A549 (cell line): ENCODE measurements around the gene SNRNP70. TPM values are rescaled to one million over a fixed set of nuclear protein-coding genes. Genes with fewer than 3 reads are reported as not detected.

Experiments used
- ATAC-seq, 2 experiments: fragments of 200-7000 bp in 1 of 2; fragments of >200 bp in 1 of 2; cut with Nextera tagmentation in 1 of 2; cut with Tn5 transposase in 1 of 2; 3 replicates each; pipeline versions ENCODE4 v1.8.0 to v1.9.1; 2018 to 2020; ENCODE audit warnings: mild to moderate bottlenecking in 1 of 2, moderate library complexity in 1 of 2
- CTCF ChIA-PET: fragments of 300-600 bp; sonication (Branson Sonifier 250); formaldehyde crosslinking; extraction: SDS; loops from one replicate; lab custom pipeline; 2021; ENCODE audit warnings: antibody characterized with exemption, inconsistent platforms; lab: Yijun Ruan, JAX
- POLR2A ChIA-PET: fragments of 350-600 bp; formaldehyde crosslinking; extraction: SDS; loops from one replicate; lab custom pipeline; 2021; ENCODE audit warnings: antibody characterized with exemption, inconsistent platforms; lab: Yijun Ruan, JAX
- DNase-seq, 2 experiments: peaks; one replicate each; pipeline versions ENCODE4 v3.0.0 to v3.0.0-alpha.2; 2011 to 2016; ENCODE audit warnings: low read depth in 1 of 2, low spot score in 1 of 2
- FAIRE-seq: peaks from 2 replicates; lab custom pipeline; 2011; peaks lifted over from hg19 to GRCh38; lab: Jason Lieb, UNC
- H3K27ac ChIP-seq, 2 experiments: fragments of >200 bp; sonication (Bioruptor Twin); formaldehyde crosslinking; 3 replicates each; pipeline ENCODE4 v1.5.1; 2016 to 2017
- H3K4me1 ChIP-seq: fragments of >200 bp; sonication (Bioruptor Twin); formaldehyde crosslinking; 3 replicates; pipeline ENCODE4 v1.6.1; 2016
- H3K4me2 ChIP-seq: fragments of >200 bp; sonication (Bioruptor Twin); formaldehyde crosslinking; 3 replicates; pipeline ENCODE4 v1.6.1; 2016
- H3K4me3 ChIP-seq: fragments of >200 bp; sonication (Bioruptor Twin); formaldehyde crosslinking; 3 replicates; pipeline ENCODE4 v1.5.1; 2016
- H3K9me3 ChIP-seq: fragments of >200 bp; sonication (Bioruptor Twin); formaldehyde crosslinking; 3 replicates; pipeline ENCODE4 v1.6.1; 2016
- BCL3 ChIP-seq: fragments of >200 bp; sonication (Bioruptor Twin); formaldehyde crosslinking; IDR thresholded peaks from 3 replicates; pipeline ENCODE4 v1.6.1; 2016
- BHLHE40 ChIP-seq: IDR thresholded peaks from 2 replicates; pipeline ENCODE4 v1.6.1; 2012; ENCODE audit warnings: low read depth, low read length, inconsistent platforms
- CBX8 ChIP-seq: fragments of 200-600 bp; sonication (generic); IDR thresholded peaks from 2 replicates; pipeline ENCODE4 v1.6.1; 2016
- CHD4 ChIP-seq: fragments of 200-600 bp; sonication (generic); IDR thresholded peaks from 2 replicates; pipeline ENCODE4 v1.6.1; 2016; ENCODE audit warnings: antibody characterized with exemption, mild to moderate bottlenecking, borderline replicate concordance
- CTCF ChIP-seq: fragments of >200 bp; sonication (Bioruptor Twin); formaldehyde crosslinking; IDR thresholded peaks from 3 replicates; pipeline ENCODE4 v1.5.1; 2016
- EHMT2 ChIP-seq: fragments of 200-600 bp; sonication (generic); IDR thresholded peaks from 2 replicates; pipeline ENCODE4 v1.6.1; 2016; ENCODE audit warnings: antibody characterized with exemption, low read depth, mild to moderate bottlenecking, moderate library complexity
- ELK1 ChIP-seq: fragments of 150-350 bp; IDR thresholded peaks from 2 replicates; pipeline ENCODE4 v1.6.1; 2014; ENCODE audit warnings: low read depth, mild to moderate bottlenecking, low read length
- FOSB ChIP-seq: fragments of 250-450 bp; sonication (Bioruptor Pico); IDR thresholded peaks from 2 replicates; pipeline ENCODE4 v1.5.0; 2020; ENCODE audit warnings: mild to moderate bottlenecking, moderate library complexity
- FOSL2 ChIP-seq, 2 experiments: fragments of 450-650 bp in 1 of 2; fragments of >200 bp in 1 of 2; sonication (Bioruptor Twin) in 1 of 2; formaldehyde crosslinking; IDR thresholded peaks; 2 replicates each; pipeline versions ENCODE4 v1.5.0 to v1.6.1; 2016 to 2020; ENCODE audit warnings: mild to moderate bottlenecking in 1 of 2, moderate library complexity in 1 of 2
- HMGXB4 ChIP-seq: fragments of 250-450 bp; sonication (Bioruptor Pico); IDR thresholded peaks from 2 replicates; pipeline ENCODE4 v1.5.0; 2021; ENCODE audit warnings: mild to moderate bottlenecking, moderate library complexity, borderline replicate concordance
- HOXA7 ChIP-seq: fragments of 250-450 bp; sonication (Bioruptor Pico); IDR thresholded peaks from 2 replicates; pipeline ENCODE4 v1.5.0; 2020; ENCODE audit warnings: mild to moderate bottlenecking, moderate library complexity
- HOXB5 ChIP-seq: fragments of 250-450 bp; sonication (Bioruptor Pico); IDR thresholded peaks from 2 replicates; pipeline ENCODE4 v1.5.0; 2020; ENCODE audit warnings: mild to moderate bottlenecking, moderate library complexity
- JUNB ChIP-seq: fragments of >200 bp; sonication (Bioruptor Twin); formaldehyde crosslinking; IDR thresholded peaks from 2 replicates; pipeline ENCODE4 v1.6.1; 2016
- KDM1A ChIP-seq: fragments of 200-600 bp; sonication (generic); IDR thresholded peaks from 2 replicates; pipeline ENCODE4 v1.6.1; 2016; ENCODE audit warnings: low read depth, mild to moderate bottlenecking
- MAFK ChIP-seq: fragments of 450-650 bp; IDR thresholded peaks from 2 replicates; pipeline ENCODE4 v1.6.1; 2014; ENCODE audit not compliant: partially characterized antibody
- MAZ ChIP-seq: fragments of 150-350 bp; IDR thresholded peaks from 2 replicates; pipeline ENCODE4 v1.6.1; 2014; ENCODE audit warnings: antibody characterized with exemption, low read depth, low read length, borderline replicate concordance
- MYC ChIP-seq: IDR thresholded peaks from 2 replicates; pipeline ENCODE4 v1.6.1; 2012; ENCODE audit warnings: mild to moderate bottlenecking, inconsistent platforms, low read length, improper control_type of control experiment, borderline replicate concordance
- NFE2L2 ChIP-seq: fragments of 150-350 bp; conservative IDR thresholded peaks from 2 replicates; pipeline ENCODE4 v1.6.1; 2014; ENCODE audit warnings: low read length
- NR3C1 ChIP-seq: fragments of >200 bp; sonication (Bioruptor Twin); formaldehyde crosslinking; IDR thresholded peaks from 3 replicates; pipeline ENCODE4 v1.6.1; 2017
- POLR2A ChIP-seq: IDR thresholded peaks from 2 replicates; pipeline ENCODE4 v1.6.1; 2012; ENCODE audit warnings: mild to moderate bottlenecking, low read length
- POLR2AphosphoS2 ChIP-seq: conservative IDR thresholded peaks from 2 replicates; pipeline ENCODE4 v1.6.1; 2012; ENCODE audit warnings: low read length, improper control_type of control experiment, inconsistent platforms
- RAD21 ChIP-seq, 2 experiments: fragments of >200 bp in 1 of 2; sonication (Bioruptor Twin) in 1 of 2; formaldehyde crosslinking in 1 of 2; IDR thresholded peaks in 1 of 2; conservative IDR thresholded peaks in 1 of 2; 2 replicates in 1 of 2; 3 replicates in 1 of 2; pipeline ENCODE4 v1.6.1; 2012 to 2018; ENCODE audit warnings: inconsistent platforms in 1 of 2
- RCOR1 ChIP-seq: fragments of 150-350 bp; IDR thresholded peaks from 2 replicates; pipeline ENCODE4 v1.6.1; 2014; ENCODE audit warnings: antibody characterized with exemption, low read length, low read depth
- RFX5 ChIP-seq: fragments of 450-650 bp; IDR thresholded peaks from 2 replicates; pipeline ENCODE4 v1.7.1; 2014; ENCODE audit warnings: antibody characterized with exemption, mild to moderate bottlenecking, moderate library complexity
- SMC3 ChIP-seq: fragments of >200 bp; sonication (Bioruptor Twin); formaldehyde crosslinking; IDR thresholded peaks from 3 replicates; pipeline ENCODE4 v1.6.1; 2018; ENCODE audit warnings: inconsistent platforms
- USF2 ChIP-seq: fragments of 450-650 bp; IDR thresholded peaks from 2 replicates; pipeline ENCODE4 v1.6.1; 2014; ENCODE audit warnings: antibody characterized with exemption
- ZNF302 ChIP-seq: fragments of 250-450 bp; sonication (Bioruptor Pico); IDR thresholded peaks from 2 replicates; pipeline ENCODE4 v1.9.0; 2021; ENCODE audit warnings: inconsistent platforms, mild to moderate bottlenecking, moderate library complexity
- WGBS: methylation state at CpG from one replicate; pipeline ENCODE4 v1.1.6; 2017; ENCODE audit errors: missing lambda C conversion rate; 5-methylcytosine and 5-hydroxymethylcytosine counted together
- polyA plus RNA-seq, 4 experiments: library from polyadenylated mRNA; depleted of rRNA in 3 of 4; stranded (reverse); fragments of >200 nt; fragmentation: RNase III in 1 of 4; extraction: RNeasy Plus Mini Kit Qiagen cat#74134 plus additional on column Dnase treatment in 1 of 4; gene quantifications; 2 replicates in 3 of 4; 3 replicates in 1 of 4; pipeline ENCODE4 v1.2.3, GENCODE V29; 2011 to 2017

Gene SNRNP70
- polyA plus RNA-seq, 2 of the 4 experiments (the other 2 are of a cell fraction) = 214 to 350 TPM

DNA sequence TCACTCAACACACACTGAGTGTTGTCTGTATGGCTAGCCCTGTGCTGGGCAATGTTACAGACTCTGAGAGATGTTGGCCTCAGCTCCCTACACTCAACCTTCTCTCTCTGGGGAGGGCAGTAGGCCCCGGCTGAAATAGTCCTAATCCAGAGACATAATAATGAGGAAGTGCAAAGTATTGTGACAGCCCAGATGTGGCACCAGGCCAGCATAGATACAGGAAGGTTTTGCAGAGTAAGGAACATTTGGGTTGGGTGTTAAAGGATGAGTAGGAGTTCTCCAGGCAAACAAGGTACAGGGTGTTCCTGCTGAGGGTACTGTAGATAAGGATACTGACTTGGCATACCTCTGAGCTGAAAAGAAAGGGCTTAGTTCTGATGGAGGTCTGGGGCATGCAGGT lies 31.3 kb downstream of the SNRNP70 start:
- peaks cover 28% of the 10 kb centered on the region for H3K4me1 ChIP-seq
- H3K9me3 ChIP-seq = no peaks in the 10 kb centered on the region
- TF ChIP-seq RAD21 (conservative IDR thresholded peaks at IDR 0.05 in 1 of 2, IDR thresholded peaks at IDR 0.05 in 1 of 2) = no peak
- TF ChIP-seq MAFK = no peak
- TF ChIP-seq ZNF302 (CRISPR knock-in tag) = no peak
- no peak for TF ChIP-seq BCL3
- no peak for TF ChIP-seq RCOR1
- TF ChIP-seq RFX5 = no peak
- TF ChIP-seq CHD4 = no peak
- TF ChIP-seq NFE2L2 = no peak
- no peak for TF ChIP-seq NR3C1
- no peak for TF ChIP-seq HMGXB4 (CRISPR knock-in tag)
- no peak for TF ChIP-seq MYC
- no peak for TF ChIP-seq POLR2A
- no peak for TF ChIP-seq EHMT2
- TF ChIP-seq BHLHE40 = no peak
- TF ChIP-seq SMC3 = no peak
- no peak for TF ChIP-seq KDM1A
- TF ChIP-seq FOSB (CRISPR knock-in tag) = no peak
- ATAC-seq (no peak), DNase-seq (no peak), FAIRE-seq (no peak)
- ChIA-PET POLR2A (no interaction called here), CTCF (interaction anchor here (0.6 to 11.5 kb wide), 8 partner anchors 12 to 179 kb away, joined by 3 to 241 read pairs (median 5); no protein-coding TSS in a partner anchor)
- WGBS = 81% methylated on average over 1 of the region's 1 CpG
- no peak overlapping the region for H3K27ac ChIP-seq
- H3K4me2 ChIP-seq = no peak overlapping the region
- H3K4me3 ChIP-seq = no peak overlapping the region

DNA sequence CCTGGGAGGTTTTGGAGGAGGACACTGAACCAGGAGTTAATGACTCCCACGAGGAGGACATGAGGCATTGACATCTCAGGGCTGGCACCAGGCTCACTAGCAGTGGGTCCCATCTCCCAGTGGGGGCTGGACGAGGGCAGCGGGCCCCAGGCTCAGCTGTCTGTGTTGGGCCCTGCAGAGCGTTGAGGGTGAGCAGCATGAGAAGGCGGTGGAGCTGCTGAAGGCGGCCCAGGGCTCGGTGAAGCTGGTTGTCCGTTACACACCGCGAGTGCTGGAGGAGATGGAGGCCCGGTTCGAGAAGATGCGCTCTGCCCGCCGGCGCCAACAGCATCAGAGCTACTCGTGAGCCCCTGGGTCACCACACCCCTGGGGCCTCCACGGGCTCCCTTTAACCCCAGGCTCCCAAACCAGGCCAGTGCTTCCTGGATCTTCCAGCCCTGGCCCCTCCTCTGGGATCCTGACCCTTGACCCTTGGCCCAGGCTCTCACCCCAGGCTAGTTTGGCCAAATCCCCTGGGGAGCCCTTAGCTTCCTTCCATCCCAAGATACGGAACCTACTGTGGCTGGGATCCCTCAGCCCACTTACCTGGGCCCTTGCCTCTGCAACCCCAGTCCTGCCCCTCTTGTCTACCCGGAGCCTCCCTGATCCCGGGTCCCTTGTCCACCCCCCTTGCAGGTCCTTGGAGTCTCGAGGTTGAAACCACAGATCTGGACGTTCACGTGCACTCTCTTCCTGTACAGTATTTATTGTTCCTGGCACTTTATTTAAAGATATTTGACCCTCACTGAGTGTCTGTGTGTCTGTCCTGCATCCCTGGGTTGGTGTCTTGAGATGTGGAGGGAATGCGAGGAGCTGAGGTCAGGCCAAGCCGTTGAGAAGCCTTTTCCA lies 32.7 kb downstream of the SNRNP70 start:
- H3K4me1 ChIP-seq = peaks cover 28% of the 10 kb centered on the region
- no peaks in the 10 kb centered on the region for H3K9me3 ChIP-seq
- ChIA-PET CTCF (interaction anchor here (0.6 to 11.5 kb wide), 12 partner anchors 10 to 124 kb away, joined by 3 to 241 read pairs (median 3); no protein-coding TSS in a partner anchor), POLR2A (interaction anchor here (0.6 to 1.3 kb wide), 2 partner anchors 10 to 20 kb away, joined by 3 to 5 read pairs; no protein-coding TSS in a partner anchor)
- H3K4me2 ChIP-seq = peak overlapping the region; percentile 87
- no peak for DNase-seq
- H3K4me3 ChIP-seq = peak overlapping the region; percentile 62
- H3K27ac ChIP-seq = peak overlapping the region; percentile 95
- WGBS = 75% methylated on average over 26 of the region's 26 CpGs
- TF ChIP-seq CTCF (no peak), FOSL2 (IDR thresholded peaks at IDR 0.05) (no peak), FOSL2 (CRISPR knock-in tag; IDR thresholded peaks at IDR 0.05) (no peak), POLR2AphosphoS2 (no peak), HOXB5 (CRISPR knock-in tag) (no peak), RAD21 (conservative IDR thresholded peaks at IDR 0.05 in 1 of 2, IDR thresholded peaks at IDR 0.05 in 1 of 2) (no peak), USF2 (no peak), ELK1 (no peak), FOSB (CRISPR knock-in tag) (no peak), CBX8 (no peak), BHLHE40 (no peak), JUNB (no peak), MAZ (no peak), HOXA7 (no peak), SMC3 (no peak)
- no peak for FAIRE-seq
- no peak for ATAC-seq
